ENCODE data around the gene EFCAB8. TPM values are rescaled to one million over a fixed set of nuclear protein-coding genes. Genes with fewer than 3 reads are reported as not detected.

Gene EFCAB8
- total and polyA plus RNA-seq, 4 donors: 0.08 to 0.83 (median 0.46) TPM

DNA sequence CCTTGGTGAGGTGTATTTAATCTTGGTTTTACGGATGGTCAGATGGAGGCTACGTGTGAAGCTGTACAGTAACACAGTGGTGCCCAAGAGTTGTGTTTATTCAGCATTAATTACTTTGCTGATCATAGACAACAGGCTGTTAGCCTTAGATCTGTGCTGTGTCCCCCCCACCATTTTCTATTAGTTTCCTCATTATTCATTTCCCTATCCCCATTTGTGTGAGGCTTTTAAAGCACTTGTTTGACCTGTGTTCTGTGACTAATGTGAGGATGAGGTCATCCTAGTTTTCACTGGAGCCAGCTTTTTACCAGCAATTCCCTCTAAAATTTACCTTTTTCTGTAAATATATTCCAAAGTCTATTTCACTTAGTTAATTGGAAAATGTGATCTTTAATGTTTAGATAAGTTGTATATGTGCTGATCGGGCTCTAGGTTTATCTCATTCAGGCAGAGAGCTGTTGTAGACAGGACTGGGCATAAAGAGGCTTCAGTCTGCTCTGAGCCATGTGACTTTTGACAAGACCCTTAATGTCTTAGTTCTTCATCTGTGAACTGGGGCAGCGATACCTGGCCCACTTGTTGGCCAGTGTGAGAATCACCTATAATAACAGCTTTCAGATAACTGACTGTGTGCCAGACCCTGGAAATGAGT is 30.6 kb upstream of the EFCAB8 start:
- WGBS, 2 donors: 95 to 98% methylated on average over 4 of the region's 4 CpGs
- Histone ChIP-seq H3K36me3 (ENCODE audit: control insufficient read depth in 4 of 4, insufficient read depth in 4 of 4, low read length in 4 of 4) (peaks cover 7 to 14% (median 10%) of the 10 kb centered on the region in 4 donors), H3K27me3 (ENCODE audit: control insufficient read depth in 3 of 3, insufficient read depth in 3 of 3, low read length in 2 of 3) (no peaks in the 10 kb centered on the region), H3K9me3 (ENCODE audit: control insufficient read depth in 4 of 4, insufficient read depth in 3 of 4, low read length in 3 of 4) (no peaks in the 10 kb centered on the region), H3K27ac (ENCODE audit: low read depth in 1 of 2, low read length in 1 of 2) (no peak overlapping the region), H3K4me3 (no peak overlapping the region), H3K9ac (ENCODE audit: insufficient read depth in 1 of 2, low read length in 2 of 2) (no peak overlapping the region), H3K4me1 (ENCODE audit: control insufficient read depth in 5 of 5, insufficient read depth in 5 of 5, low read length in 5 of 5) (peaks cover 0 to 11% (median 3%) of the 10 kb centered on the region in 5 donors)
- DNase-seq (no peak), ATAC-seq (ENCODE audit: insufficient read depth, low FRiP score) (no peak)
- TF ChIP-seq, protein P1, sequence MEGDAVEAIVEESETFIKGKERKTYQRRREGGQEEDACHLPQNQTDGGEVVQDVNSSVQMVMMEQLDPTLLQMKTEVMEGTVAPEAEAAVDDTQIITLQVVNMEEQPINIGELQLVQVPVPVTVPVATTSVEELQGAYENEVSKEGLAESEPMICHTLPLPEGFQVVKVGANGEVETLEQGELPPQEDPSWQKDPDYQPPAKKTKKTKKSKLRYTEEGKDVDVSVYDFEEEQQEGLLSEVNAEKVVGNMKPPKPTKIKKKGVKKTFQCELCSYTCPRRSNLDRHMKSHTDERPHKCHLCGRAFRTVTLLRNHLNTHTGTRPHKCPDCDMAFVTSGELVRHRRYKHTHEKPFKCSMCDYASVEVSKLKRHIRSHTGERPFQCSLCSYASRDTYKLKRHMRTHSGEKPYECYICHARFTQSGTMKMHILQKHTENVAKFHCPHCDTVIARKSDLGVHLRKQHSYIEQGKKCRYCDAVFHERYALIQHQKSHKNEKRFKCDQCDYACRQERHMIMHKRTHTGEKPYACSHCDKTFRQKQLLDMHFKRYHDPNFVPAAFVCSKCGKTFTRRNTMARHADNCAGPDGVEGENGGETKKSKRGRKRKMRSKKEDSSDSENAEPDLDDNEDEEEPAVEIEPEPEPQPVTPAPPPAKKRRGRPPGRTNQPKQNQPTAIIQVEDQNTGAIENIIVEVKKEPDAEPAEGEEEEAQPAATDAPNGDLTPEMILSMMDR (IDR thresholded peaks at IDR 0.05; ENCODE audit: control extremely low read depth, extremely low read depth): no peak

DNA sequence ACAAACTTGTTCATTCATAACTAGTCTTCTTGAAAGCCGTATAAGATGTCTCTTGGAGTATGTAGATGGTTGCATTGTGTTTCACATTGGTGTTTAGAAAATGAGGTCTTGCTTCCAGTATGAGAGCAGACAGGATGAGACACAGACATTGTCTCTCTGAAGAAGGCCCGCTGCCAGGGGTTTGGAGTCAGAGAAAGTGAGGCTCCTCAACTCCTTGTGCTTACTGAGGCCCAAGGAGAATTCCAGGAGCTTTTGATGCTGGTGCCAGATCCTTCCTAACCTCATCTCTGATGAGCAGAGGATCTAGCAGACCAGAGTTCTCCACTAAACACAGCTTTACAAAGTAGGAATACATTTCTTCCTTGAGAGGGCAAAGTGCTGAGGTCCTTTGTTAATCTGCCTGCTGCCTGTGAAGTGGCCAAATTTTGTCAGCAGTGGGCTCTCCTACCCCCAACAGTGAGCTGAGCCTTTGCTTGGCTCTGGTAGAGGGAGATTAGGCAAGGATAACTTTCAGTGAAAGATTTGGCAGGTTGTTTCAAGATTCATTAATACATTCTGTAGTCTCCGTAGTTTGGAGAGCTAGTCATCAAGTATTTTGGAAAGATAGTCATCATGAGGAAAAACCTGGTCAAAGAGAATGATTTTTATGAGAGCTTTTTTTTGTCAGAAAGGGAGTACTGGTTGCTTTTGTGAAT is 29.3 kb upstream of the EFCAB8 start:
- Histone ChIP-seq H3K4me1 (ENCODE audit: control insufficient read depth in 5 of 5, insufficient read depth in 5 of 5, low read length in 5 of 5) (peaks cover 0 to 7% (median 3%) of the 10 kb centered on the region in 5 donors), H3K9ac (ENCODE audit: insufficient read depth in 1 of 2, low read length in 2 of 2) (no peak overlapping the region), H3K36me3 (ENCODE audit: control insufficient read depth in 4 of 4, insufficient read depth in 4 of 4, low read length in 4 of 4) (peaks cover 7 to 17% (median 12%) of the 10 kb centered on the region in 4 donors), H3K9me3 (ENCODE audit: control insufficient read depth in 4 of 4, insufficient read depth in 3 of 4, low read length in 3 of 4) (no peaks in the 10 kb centered on the region), H3K27me3 (ENCODE audit: control insufficient read depth in 3 of 3, insufficient read depth in 3 of 3, low read length in 2 of 3) (no peaks in the 10 kb centered on the region), H3K27ac (ENCODE audit: low read depth in 1 of 2, low read length in 1 of 2) (peak overlapping the region in 1 of 2 donors; percentile 61), H3K4me3 (no peak overlapping the region)
- ATAC-seq (ENCODE audit: insufficient read depth, low FRiP score) (no peak), DNase-seq (no peak)
- TF ChIP-seq, protein P1 (IDR thresholded peaks at IDR 0.05; ENCODE audit: control extremely low read depth, extremely low read depth): no peak
- WGBS, 2 donors: 74 to 83% methylated on average over 3 of the region's 3 CpGs

DNA sequence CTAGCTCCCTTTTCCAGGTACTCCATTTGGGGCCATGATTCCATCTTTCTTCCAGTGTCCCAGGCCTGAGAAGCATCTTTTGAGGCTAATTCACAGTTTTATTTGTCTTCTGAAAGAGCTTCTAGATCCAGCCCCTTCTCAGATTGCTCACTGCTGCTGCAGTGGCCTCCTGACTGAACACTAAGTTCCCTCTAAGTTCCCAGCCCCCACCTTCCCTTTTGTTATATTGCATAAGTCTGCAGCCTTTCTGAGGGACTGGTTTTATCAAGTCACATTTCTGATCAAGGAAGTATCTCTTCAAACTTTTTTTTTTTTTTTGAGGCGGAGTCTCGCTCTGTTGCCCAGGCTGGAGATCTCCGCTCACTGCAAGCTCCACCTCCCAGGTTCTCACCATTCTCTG is 28.3 kb upstream of the EFCAB8 start:
- H3K27ac ChIP-seq (ENCODE audit: low read depth in 1 of 2, low read length in 1 of 2): no peak overlapping the region
- WGBS, 2 donors: 16 to 82% methylated on average over 3 of the region's 3 CpGs
- TF ChIP-seq, protein P1 (IDR thresholded peaks at IDR 0.05; ENCODE audit: control extremely low read depth, extremely low read depth): no peak

More for the DNA sequence above, 28.3 kb upstream of the EFCAB8 start:
- Histone ChIP-seq H3K36me3 (ENCODE audit: control insufficient read depth in 4 of 4, insufficient read depth in 4 of 4, low read length in 4 of 4) (peaks cover 11 to 17% (median 14%) of the 10 kb centered on the region in 4 donors), H3K9ac (ENCODE audit: insufficient read depth in 1 of 2, low read length in 2 of 2) (no peak overlapping the region), H3K4me1 (ENCODE audit: control insufficient read depth in 5 of 5, insufficient read depth in 5 of 5, low read length in 5 of 5) (peaks cover 0 to 7% (median 3%) of the 10 kb centered on the region in 5 donors), H3K4me3 (no peak overlapping the region), H3K9me3 (ENCODE audit: control insufficient read depth in 4 of 4, insufficient read depth in 3 of 4, low read length in 3 of 4) (no peaks in the 10 kb centered on the region), H3K27me3 (ENCODE audit: control insufficient read depth in 3 of 3, insufficient read depth in 3 of 3, low read length in 2 of 3) (no peaks in the 10 kb centered on the region)
- ATAC-seq (ENCODE audit: insufficient read depth, low FRiP score) (peak; percentile 69), DNase-seq (peak in 1 of 3 donors; percentile 23)
